Hepatocyte (in vitro differentiated cells): ENCODE results near the gene FARP1. TPM values are rescaled to one million over a fixed set of nuclear protein-coding genes. Genes with fewer than 3 reads are reported as not detected.

Experiments used
- DNase-seq: peaks from one replicate; pipeline ENCODE4 v3.0.0-alpha.2; 2016; ENCODE audit warnings: low spot score
- H2AFZ ChIP-seq: fragments of 200-600 bp; sonication (generic); 2 replicates; pipeline ENCODE4 v1.6.0; 2016; ENCODE audit warnings: antibody characterized with exemption, mild to moderate bottlenecking
- H3K27ac ChIP-seq: fragments of 200-600 bp; sonication (generic); 2 replicates; pipeline ENCODE4 v1.5.1; 2016; ENCODE audit warnings: mild to moderate bottlenecking
- H3K27me3 ChIP-seq: fragments of 200-600 bp; sonication (generic); 2 replicates; pipeline ENCODE4 v1.6.1; 2016
- H3K36me3 ChIP-seq: fragments of 200-600 bp; sonication (generic); replicated peaks from 2 replicates; pipeline ENCODE4 v1.5.1; 2016; ENCODE audit warnings: low read depth; ENCODE audit not compliant: insufficient read depth
- H3K4me1 ChIP-seq: fragments of 200-600 bp; sonication (generic); 2 replicates; pipeline ENCODE4 v1.5.1; 2016; ENCODE audit warnings: mild to moderate bottlenecking, moderate library complexity; ENCODE audit not compliant: insufficient read depth
- H3K4me2 ChIP-seq: fragments of 200-600 bp; sonication (generic); 2 replicates; pipeline ENCODE4 v1.6.0; 2016
- H3K4me3 ChIP-seq: fragments of 200-600 bp; sonication (generic); 2 replicates; pipeline ENCODE4 v1.5.1; 2016; ENCODE audit warnings: mild to moderate bottlenecking
- H3K79me2 ChIP-seq: fragments of 200-600 bp; sonication (generic); 2 replicates; pipeline ENCODE4 v1.6.0; 2017; ENCODE audit warnings: mild to moderate bottlenecking
- H3K9me2 ChIP-seq: fragments of 200-600 bp; sonication (generic); replicated peaks from 2 replicates; pipeline ENCODE4 v1.6.0; 2017; ENCODE audit warnings: mild to moderate bottlenecking; ENCODE audit not compliant: insufficient read depth
- H3K9me3 ChIP-seq: fragments of 200-600 bp; sonication (generic); 2 replicates; pipeline ENCODE4 v1.5.1; 2016; ENCODE audit warnings: low read depth, mild to moderate bottlenecking
- H4K20me1 ChIP-seq: fragments of 200-600 bp; sonication (generic); 2 replicates; pipeline ENCODE4 v1.6.0; 2016; ENCODE audit warnings: mild to moderate bottlenecking; ENCODE audit not compliant: insufficient read depth, poor library complexity, severe bottlenecking
- EZH2 ChIP-seq: fragments of 200-600 bp; sonication (generic); IDR thresholded peaks from 2 replicates; pipeline ENCODE4 v1.6.1; 2016; ENCODE audit warnings: antibody characterized with exemption, mild to moderate bottlenecking, borderline replicate concordance
- EZH2phosphoT487 ChIP-seq: fragments of 200-600 bp; sonication (generic); IDR thresholded peaks from one replicate; pipeline ENCODE4 v1.6.1; 2018; ENCODE audit warnings: antibody characterized with exemption, mild to moderate bottlenecking, low read depth, moderate library complexity; ENCODE audit not compliant: unreplicated experiment, severe bottlenecking
- WGBS: methylation state at CpG from one replicate; pipeline ENCODE4 v1.1.6; 2016; ENCODE audit warnings: low lambda C conversion rate; ENCODE audit errors: missing lambda C conversion rate; 5-methylcytosine and 5-hydroxymethylcytosine counted together
- polyA plus RNA-seq: library from polyadenylated mRNA; unstranded; fragments of >200 nt; fragmentation: Nextera tagmentation; extraction: Ambion mirVana; gene quantifications from 2 replicates; pipeline ENCODE4 v1.2.1, GENCODE V29; 2016
- total RNA-seq: library from RNA; depleted of rRNA; stranded (reverse); fragments of >200 nt; gene quantifications from 2 replicates; pipeline ENCODE4 v1.2.3, GENCODE V29; 2014
- TF ChIP-seq, protein P1 (sequence below): fragments of 200-600 bp; sonication (generic); IDR thresholded peaks from 2 replicates; pipeline ENCODE4 v1.5.1; 2016; ENCODE audit warnings: antibody characterized with exemption, mild to moderate bottlenecking; ENCODE audit not compliant: poor library complexity

Gene FARP1
- total and polyA plus RNA-seq, 2 experiments from 2014 or later, result 35.5 to 68.7 TPM

- H3K4me2 ChIP-seq, result peak overlapping the region; percentile 20
- TF ChIP-seq EZH2phosphoT487, result no peak
- TF ChIP-seq, protein P1, sequence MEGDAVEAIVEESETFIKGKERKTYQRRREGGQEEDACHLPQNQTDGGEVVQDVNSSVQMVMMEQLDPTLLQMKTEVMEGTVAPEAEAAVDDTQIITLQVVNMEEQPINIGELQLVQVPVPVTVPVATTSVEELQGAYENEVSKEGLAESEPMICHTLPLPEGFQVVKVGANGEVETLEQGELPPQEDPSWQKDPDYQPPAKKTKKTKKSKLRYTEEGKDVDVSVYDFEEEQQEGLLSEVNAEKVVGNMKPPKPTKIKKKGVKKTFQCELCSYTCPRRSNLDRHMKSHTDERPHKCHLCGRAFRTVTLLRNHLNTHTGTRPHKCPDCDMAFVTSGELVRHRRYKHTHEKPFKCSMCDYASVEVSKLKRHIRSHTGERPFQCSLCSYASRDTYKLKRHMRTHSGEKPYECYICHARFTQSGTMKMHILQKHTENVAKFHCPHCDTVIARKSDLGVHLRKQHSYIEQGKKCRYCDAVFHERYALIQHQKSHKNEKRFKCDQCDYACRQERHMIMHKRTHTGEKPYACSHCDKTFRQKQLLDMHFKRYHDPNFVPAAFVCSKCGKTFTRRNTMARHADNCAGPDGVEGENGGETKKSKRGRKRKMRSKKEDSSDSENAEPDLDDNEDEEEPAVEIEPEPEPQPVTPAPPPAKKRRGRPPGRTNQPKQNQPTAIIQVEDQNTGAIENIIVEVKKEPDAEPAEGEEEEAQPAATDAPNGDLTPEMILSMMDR, result no peak
- TF ChIP-seq EZH2, result no peak
- H2AFZ ChIP-seq, result no peak overlapping the region
- peak overlapping the region; percentile 70 for H3K27ac ChIP-seq
- no peaks in the 10 kb centered on the region for H3K27me3 ChIP-seq
- H4K20me1 ChIP-seq, result no peaks in the 10 kb centered on the region
- no peaks in the 10 kb centered on the region for H3K36me3 ChIP-seq
- DNase-seq, result no peak
- no peak overlapping the region for H3K4me3 ChIP-seq
- H3K79me2 ChIP-seq, result peaks cover 62% of the 10 kb centered on the region
- 63% methylated on average over 8 of the region's 8 CpGs for WGBS
- no peaks in the 10 kb centered on the region for H3K9me2 ChIP-seq
- H3K9me3 ChIP-seq, result no peaks in the 10 kb centered on the region
- H3K4me1 ChIP-seq, result peaks cover 34% of the 10 kb centered on the region
Observed at GRCh38 chr13:98328511-98328910, 185.6 kb downstream of the FARP1 start.

- Histone ChIP-seq H3K79me2 (peaks cover 68% of the 10 kb centered on the region), H3K27me3 (no peaks in the 10 kb centered on the region), H3K4me3 (no peak overlapping the region), H2AFZ (no peak overlapping the region), H3K9me2 (no peaks in the 10 kb centered on the region), H3K4me2 (no peak overlapping the region), H3K4me1 (peaks cover 17% of the 10 kb centered on the region), H4K20me1 (no peaks in the 10 kb centered on the region), H3K9me3 (no peaks in the 10 kb centered on the region), H3K27ac (no peak overlapping the region), H3K36me3 (no peaks in the 10 kb centered on the region)
- TF ChIP-seq EZH2 (no peak), EZH2phosphoT487 (no peak)
- TF ChIP-seq, protein P1, result no peak
- no peak for DNase-seq
- WGBS, result 63% methylated on average over 2 of the region's 2 CpGs
Observed at GRCh38 chr13:98332222-98332621, 189.3 kb downstream of the FARP1 start.

- Histone ChIP-seq H3K27ac (no peak overlapping the region), H3K9me2 (no peaks in the 10 kb centered on the region), H4K20me1 (no peaks in the 10 kb centered on the region), H3K27me3 (no peaks in the 10 kb centered on the region), H3K4me1 (peaks cover 12% of the 10 kb centered on the region), H2AFZ (no peak overlapping the region), H3K4me2 (no peak overlapping the region), H3K79me2 (peaks cover 65% of the 10 kb centered on the region), H3K4me3 (no peak overlapping the region), H3K36me3 (no peaks in the 10 kb centered on the region), H3K9me3 (no peaks in the 10 kb centered on the region)
- TF ChIP-seq, protein P1, result no peak
- no peak for TF ChIP-seq EZH2phosphoT487
- TF ChIP-seq EZH2, result no peak
- no peak for DNase-seq
- 90% methylated on average over 5 of the region's 5 CpGs for WGBS
Observed at GRCh38 chr13:98332691-98333090, 189.8 kb downstream of the FARP1 start.

- H3K36me3 ChIP-seq, result no peaks in the 10 kb centered on the region
- 68% methylated on average over 11 of the region's 12 CpGs for WGBS
- no peaks in the 10 kb centered on the region for H3K27me3 ChIP-seq
- no peak for DNase-seq
- H3K9me3 ChIP-seq, result no peaks in the 10 kb centered on the region
- H3K79me2 ChIP-seq, result peaks cover 65% of the 10 kb centered on the region
- H3K4me2 ChIP-seq, result no peak overlapping the region
- H2AFZ ChIP-seq, result no peak overlapping the region
- no peak for TF ChIP-seq EZH2phosphoT487
- TF ChIP-seq EZH2, result no peak
- TF ChIP-seq, protein P1, result no peak
- H4K20me1 ChIP-seq, result no peaks in the 10 kb centered on the region
- H3K4me1 ChIP-seq, result peaks cover 4% of the 10 kb centered on the region
- no peaks in the 10 kb centered on the region for H3K9me2 ChIP-seq
- no peak overlapping the region for H3K27ac ChIP-seq
- H3K4me3 ChIP-seq, result no peak overlapping the region
Observed at GRCh38 chr13:98333486-98333885, 190.6 kb downstream of the FARP1 start.
